ENCODE results near the gene OR2B3. TPM values are rescaled to one million over a fixed set of nuclear protein-coding genes. Genes with fewer than 3 reads are reported as not detected.

Gene OR2B3
- total RNA-seq, 4 donors from 2014 or later: not detected

- TF ChIP-seq, protein P1, sequence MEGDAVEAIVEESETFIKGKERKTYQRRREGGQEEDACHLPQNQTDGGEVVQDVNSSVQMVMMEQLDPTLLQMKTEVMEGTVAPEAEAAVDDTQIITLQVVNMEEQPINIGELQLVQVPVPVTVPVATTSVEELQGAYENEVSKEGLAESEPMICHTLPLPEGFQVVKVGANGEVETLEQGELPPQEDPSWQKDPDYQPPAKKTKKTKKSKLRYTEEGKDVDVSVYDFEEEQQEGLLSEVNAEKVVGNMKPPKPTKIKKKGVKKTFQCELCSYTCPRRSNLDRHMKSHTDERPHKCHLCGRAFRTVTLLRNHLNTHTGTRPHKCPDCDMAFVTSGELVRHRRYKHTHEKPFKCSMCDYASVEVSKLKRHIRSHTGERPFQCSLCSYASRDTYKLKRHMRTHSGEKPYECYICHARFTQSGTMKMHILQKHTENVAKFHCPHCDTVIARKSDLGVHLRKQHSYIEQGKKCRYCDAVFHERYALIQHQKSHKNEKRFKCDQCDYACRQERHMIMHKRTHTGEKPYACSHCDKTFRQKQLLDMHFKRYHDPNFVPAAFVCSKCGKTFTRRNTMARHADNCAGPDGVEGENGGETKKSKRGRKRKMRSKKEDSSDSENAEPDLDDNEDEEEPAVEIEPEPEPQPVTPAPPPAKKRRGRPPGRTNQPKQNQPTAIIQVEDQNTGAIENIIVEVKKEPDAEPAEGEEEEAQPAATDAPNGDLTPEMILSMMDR (IDR thresholded peaks at IDR 0.05 in 4 of 5, conservative IDR thresholded peaks at IDR 0.05 in 1 of 5): no peak
- TF ChIP-seq POLR2A (IDR thresholded peaks at IDR 0.05): no peak
- H3K4me1 ChIP-seq: no peaks in the 10 kb centered on the region
- no peak overlapping the region for H3K27ac ChIP-seq
- ATAC-seq (no peak), DNase-seq (no peak)
- no peak overlapping the region for H3K4me3 ChIP-seq
- no peaks in the 10 kb centered on the region for H3K27me3 ChIP-seq
- intact Hi-C loops (cut with DNase I; ENCODE audit: low total_unique reads): no loop called here
- H3K9me3 ChIP-seq: no peaks in the 10 kb centered on the region
- no peaks in the 10 kb centered on the region for H3K36me3 ChIP-seq
- in situ Hi-C loops (cut with MboI; ENCODE audit: low sequenced_read_pairs in 4 of 4): no loop called here
Measured at GRCh38 chr6:29112135-29112534, 25.0 kb upstream of the OR2B3 start.

DNA sequence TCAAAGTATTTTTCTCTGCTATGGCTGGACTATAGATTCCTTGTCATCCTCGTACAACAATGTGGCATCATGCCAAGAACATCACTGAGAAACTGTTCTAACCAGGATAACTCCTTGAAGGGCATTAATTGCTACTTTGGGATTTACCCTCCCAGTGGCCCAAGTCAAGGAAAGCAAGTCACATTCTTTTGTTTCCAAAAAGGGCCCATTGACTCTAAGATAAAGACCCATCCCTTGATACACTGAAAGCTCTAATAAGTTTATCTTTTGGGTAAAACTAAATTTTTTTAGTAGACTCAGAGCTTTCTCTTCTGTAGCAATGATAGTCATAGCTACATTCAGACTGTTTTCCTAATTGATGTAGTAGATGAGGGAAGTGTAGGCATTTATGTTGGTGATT, 20.6 kb upstream of the OR2B3 start, which contains the start of gene OR2J3:
Gene OR2J3 (plus strand): TSS at position 301 of the 400 bp plus-strand sequence. CDS start 3,833 bp downstream, outside the sequence.
- in situ Hi-C loops (cut with MboI; ENCODE audit: low sequenced_read_pairs in 4 of 4) (no loop called here), intact Hi-C loops (cut with DNase I; ENCODE audit: low total_unique reads) (no loop called here)
- Histone ChIP-seq H3K4me3 (no peak within 1 kb of the TSS), H3K4me1 (no peaks in the 10 kb centered on the region), H3K27ac (no peak within 1 kb of the TSS), H3K9me3 (no peaks in the 10 kb centered on the region), H3K27me3 (no peaks in the 10 kb centered on the region), H3K36me3 (no peaks in the 10 kb centered on the region)
- DNase-seq (no peak), ATAC-seq (no peak)
- TF ChIP-seq POLR2A (IDR thresholded peaks at IDR 0.05): no peak
- TF ChIP-seq, protein P1 (IDR thresholded peaks at IDR 0.05 in 4 of 5, conservative IDR thresholded peaks at IDR 0.05 in 1 of 5): no peak

DNA sequence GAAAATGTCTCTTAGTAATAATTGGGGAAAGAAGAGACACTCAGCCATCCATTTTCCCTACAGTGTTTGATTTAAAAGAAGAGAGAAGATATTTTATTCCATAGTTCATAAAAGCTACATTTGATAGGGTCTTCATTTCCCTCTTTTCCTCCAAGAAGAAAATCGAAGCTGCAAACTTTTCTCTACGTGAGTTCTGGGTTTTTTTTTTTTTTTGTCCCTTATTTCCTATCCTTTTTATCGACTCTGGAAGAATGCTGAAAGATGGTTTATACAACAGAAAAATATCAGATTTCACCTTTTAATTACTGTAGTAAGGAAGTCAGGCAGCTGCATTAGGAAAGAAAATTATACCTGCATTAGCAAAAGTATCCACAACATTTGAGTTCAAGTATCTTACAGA, 12.1 kb upstream of the OR2B3 start, which contains the start of gene OR2J1:
Gene OR2J1 (plus strand): TSS at position 301 of the 400 bp plus-strand sequence. CDS start 1,453 bp downstream, outside the sequence.
- Histone ChIP-seq H3K9me3 (no peaks in the 10 kb centered on the region), H3K27ac (no peak within 1 kb of the TSS), H3K4me3 (no peak within 1 kb of the TSS), H3K36me3 (no peaks in the 10 kb centered on the region), H3K4me1 (no peaks in the 10 kb centered on the region), H3K27me3 (no peaks in the 10 kb centered on the region)
- intact Hi-C loops (cut with DNase I; ENCODE audit: low total_unique reads): no loop called here
- TF ChIP-seq, protein P1 (IDR thresholded peaks at IDR 0.05 in 4 of 5, conservative IDR thresholded peaks at IDR 0.05 in 1 of 5): no peak
- in situ Hi-C loops (cut with MboI; ENCODE audit: low sequenced_read_pairs in 4 of 4): no loop called here
- no peak for ATAC-seq
- DNase-seq: no peak

DNA sequence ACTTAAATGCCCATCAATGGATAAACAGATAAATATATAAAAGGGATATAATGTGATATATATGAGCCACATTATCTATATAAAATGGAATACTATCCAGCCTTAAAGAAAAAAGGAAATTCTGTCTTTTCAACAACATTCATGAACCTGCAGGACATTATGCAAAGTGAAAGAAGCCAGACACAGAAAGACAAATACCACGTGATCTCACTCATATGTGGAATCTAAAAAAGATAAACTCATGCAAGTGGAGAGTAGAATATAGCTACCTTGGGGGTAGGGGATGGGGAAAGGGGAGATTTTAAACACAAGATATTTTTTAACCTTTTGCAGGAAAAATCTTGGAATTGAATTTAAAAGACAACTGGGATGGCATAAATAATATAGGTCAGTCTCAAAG, 10.7 kb upstream of the OR2B3 start:
- intact Hi-C loops (cut with DNase I; ENCODE audit: low total_unique reads): no loop called here
- ATAC-seq: no peak
- Histone ChIP-seq H3K9me3 (no peaks in the 10 kb centered on the region), H3K36me3 (no peaks in the 10 kb centered on the region), H3K4me1 (no peaks in the 10 kb centered on the region), H3K27ac (no peak overlapping the region), H3K4me3 (no peak overlapping the region), H3K27me3 (no peaks in the 10 kb centered on the region)
- no peak for DNase-seq
- no peak for TF ChIP-seq POLR2A (IDR thresholded peaks at IDR 0.05)
- TF ChIP-seq, protein P1 (IDR thresholded peaks at IDR 0.05 in 4 of 5, conservative IDR thresholded peaks at IDR 0.05 in 1 of 5): no peak
- in situ Hi-C loops (cut with MboI; ENCODE audit: low sequenced_read_pairs in 4 of 4): no loop called here

DNA sequence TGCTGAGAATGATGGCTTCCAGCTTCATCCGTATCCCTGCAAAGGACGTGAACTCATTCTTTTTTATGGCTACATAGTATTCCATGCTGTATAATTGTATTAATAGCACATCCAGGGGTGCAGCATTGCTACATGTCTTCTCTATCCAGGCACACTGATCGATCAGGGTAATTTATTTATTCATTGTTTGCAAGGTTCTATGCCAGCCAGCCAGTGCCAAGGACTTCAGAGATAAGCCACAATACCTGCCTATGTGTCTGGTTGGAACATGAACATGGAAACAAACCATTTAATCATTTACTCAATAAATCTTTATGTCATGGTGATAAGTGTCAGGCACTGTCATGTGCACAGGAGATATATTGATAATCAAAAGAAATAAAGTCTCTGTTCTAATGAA, 5.8 kb upstream of the OR2B3 start:
- Histone ChIP-seq H3K4me3 (no peak overlapping the region), H3K27ac (no peak overlapping the region), H3K27me3 (no peaks in the 10 kb centered on the region), H3K36me3 (no peaks in the 10 kb centered on the region), H3K9me3 (no peaks in the 10 kb centered on the region), H3K4me1 (no peaks in the 10 kb centered on the region)
- in situ Hi-C loops (cut with MboI; ENCODE audit: low sequenced_read_pairs in 4 of 4): no loop called here
- TF ChIP-seq, protein P1 (IDR thresholded peaks at IDR 0.05 in 4 of 5, conservative IDR thresholded peaks at IDR 0.05 in 1 of 5): no peak
- no peak for TF ChIP-seq POLR2A (IDR thresholded peaks at IDR 0.05)
- no peak for ATAC-seq
- intact Hi-C loops (cut with DNase I; ENCODE audit: low total_unique reads): no loop called here
- no peak for DNase-seq

All from gastrocnemius medialis (tissue), 4 donors.